Panc1 (cell line): ENCODE measurements around the gene NAP1L5. TPM values are rescaled to one million over a fixed set of nuclear protein-coding genes. Genes with fewer than 3 reads are reported as not detected.

Source experiments
- ATAC-seq: fragments of 200-7000 bp; cut with Tn5 transposase; 2 replicates; pipeline ENCODE4 v1.9.1; 2020; ENCODE audit warnings: mild to moderate bottlenecking, moderate library complexity
- BruUV-seq: library from RNA; stranded (reverse); fragments of 400-500 nt; replicated peaks from 2 replicates; lab custom pipeline; 2021; lab: Mats Ljungman, UMichigan
- CTCF ChIA-PET: fragments of 300-600 bp; sonication (Branson Sonifier 250); formaldehyde crosslinking; loops from one replicate; lab custom pipeline; 2022; ENCODE audit warnings: antibody characterized with exemption; lab: Charles Lee
- POLR2A ChIA-PET: fragments of 300-600 bp; sonication (Branson Sonifier 250); formaldehyde crosslinking; loops from one replicate; lab custom pipeline; 2022; ENCODE audit warnings: antibody characterized with exemption; lab: Charles Lee
- DNase-seq: peaks from one replicate; pipeline ENCODE4 v3.0.0-alpha.2; 2010; ENCODE audit warnings: low read depth, low spot score
- H3K27ac ChIP-seq: 2 replicates; pipeline ENCODE4 v1.5.1; 2011; ENCODE audit warnings: mild to moderate bottlenecking, low read length, inconsistent platforms
- H3K27me3 ChIP-seq: fragments of 200-500 bp; sonication (Bioruptor generic); 2 replicates; pipeline ENCODE4 v1.6.0; 2014; ENCODE audit warnings: low read length, inconsistent platforms; ENCODE audit not compliant: control insufficient read depth, insufficient read depth
- H3K36me3 ChIP-seq: fragments of 200-500 bp; sonication (Bioruptor generic); 2 replicates; pipeline ENCODE4 v1.5.1; 2014; ENCODE audit warnings: inconsistent platforms, mild to moderate bottlenecking, low read length, moderate library complexity; ENCODE audit not compliant: control insufficient read depth, insufficient read depth
- H3K4me1 ChIP-seq: 2 replicates; pipeline ENCODE4 v1.5.1; 2011; ENCODE audit warnings: inconsistent platforms, mild to moderate bottlenecking, low read length, moderate library complexity; ENCODE audit not compliant: control insufficient read depth, insufficient read depth
- H3K4me3 ChIP-seq, 2 experiments: 2 replicates each; pipeline ENCODE4 v1.5.1; 2011 to 2012; ENCODE audit warnings: low read depth in 2 of 2, low read length in 2 of 2, mild to moderate bottlenecking in 2 of 2, inconsistent platforms in 1 of 2, moderate library complexity in 1 of 2
- H3K9me3 ChIP-seq: fragments of 200-500 bp; sonication (Bioruptor generic); 2 replicates; pipeline ENCODE4 v1.5.1; 2014; ENCODE audit warnings: low read depth, mild to moderate bottlenecking, inconsistent platforms, low read length, moderate library complexity; ENCODE audit not compliant: control insufficient read depth, insufficient read depth
- CTCF ChIP-seq: fragments of 450-650 bp; IDR thresholded peaks from 2 replicates; pipeline ENCODE4 v1.5.1; 2017; ENCODE audit warnings: mild to moderate bottlenecking
- POLR2AphosphoS5 ChIP-seq: IDR thresholded peaks from 2 replicates; pipeline ENCODE4 v1.6.1; 2012; ENCODE audit warnings: mild to moderate bottlenecking, low read depth, low read length, moderate library complexity
- REST ChIP-seq, 2 experiments: IDR thresholded peaks; 2 replicates each; pipeline ENCODE4 v1.6.1; 2011 to 2012; ENCODE audit warnings: low read depth in 2 of 2, control low read depth in 1 of 2, low read length in 1 of 2, mild to moderate bottlenecking in 1 of 2, moderate library complexity in 1 of 2; ENCODE audit not compliant: insufficient read depth in 1 of 2
- SIN3A ChIP-seq: IDR thresholded peaks from 2 replicates; pipeline ENCODE4 v1.6.1; 2012; ENCODE audit warnings: low read depth, mild to moderate bottlenecking, low read length, moderate library complexity, borderline replicate concordance; ENCODE audit not compliant: insufficient read depth
- TCF7L2 ChIP-seq: IDR thresholded peaks from 2 replicates; pipeline ENCODE4 v1.6.1; 2011; ENCODE audit warnings: mild to moderate bottlenecking, low read depth, low read length, inconsistent platforms
- in situ Hi-C: cut with HindIII; loops from 2 replicates; pipeline ENCODE4 v1.10.0; 2016; ENCODE audit warnings: low sequenced_read_pairs, low pct_unique_long_range_greater_than_20kb
- intact Hi-C: fragments of 100-400 bp; cut with micrococcal nuclease; formaldehyde crosslinking; loops from one replicate; pipeline ENCODE4 v1.10.0; 2022; ENCODE audit not compliant: unreplicated experiment
- total RNA-seq: library from RNA; stranded (reverse); gene quantifications from one replicate; pipeline ENCODE4 v1.2.1, GENCODE V29; 2021; ENCODE audit not compliant: unreplicated experiment

The NAP1L5 gene
- total RNA-seq, 1 experiment from 2014 or later, result 0.67 TPM

- Histone ChIP-seq H3K36me3 (no peaks in the 10 kb centered on the region), H3K27me3 (no peaks in the 10 kb centered on the region), H3K27ac (no peak overlapping the region), H3K9me3 (no peaks in the 10 kb centered on the region), H3K4me1 (no peaks in the 10 kb centered on the region), H3K4me3 (no peak overlapping the region)
- in situ Hi-C loops (no loop called here), intact Hi-C loops (no loop called here)
- BruUV-seq, result no TSS peak
- POLR2A ChIA-PET, result no interaction called here
- CTCF ChIA-PET, result interaction anchor here (0.6 to 1.0 kb wide), 2 partner anchors 10 to 118 kb away, joined by 3 to 4 read pairs; no protein-coding TSS in a partner anchor
- no peak for TF ChIP-seq TCF7L2
- TF ChIP-seq CTCF, result peak; percentile 67
- no peak for TF ChIP-seq REST (IDR thresholded peaks at IDR 0.05; ENCODE audit: insufficient read depth in 1 of 2, low read depth in 2 of 2, low read length in 1 of 2)
- TF ChIP-seq POLR2AphosphoS5, result no peak
- DNase-seq, result no peak
- ATAC-seq, result peak; percentile 70; the same call in 1 of the 2 replicates
These were observed 24.6 kb downstream of the NAP1L5 start for GRCh38 chr4:88672987-88673386.

GRCh38 chr4:88661739-88662138 is 35.9 kb downstream of the NAP1L5 start:
- POLR2A ChIA-PET, result no interaction called here
- H3K27me3 ChIP-seq, result no peaks in the 10 kb centered on the region
- H3K4me3 ChIP-seq, result no peak overlapping the region
- H3K27ac ChIP-seq, result no peak overlapping the region
- intact Hi-C loops (no loop called here), in situ Hi-C loops (no loop called here)
- CTCF ChIA-PET, result interaction anchor here (0.5 kb wide), 1 partner anchor 109 kb away, joined by 3 read pairs; no protein-coding TSS in a partner anchor
- no peak for TF ChIP-seq SIN3A
- no peak for TF ChIP-seq TCF7L2
- no peak for TF ChIP-seq REST (IDR thresholded peaks at IDR 0.05; ENCODE audit: insufficient read depth in 1 of 2, low read depth in 2 of 2, low read length in 1 of 2)
- TF ChIP-seq CTCF, result no peak
- TF ChIP-seq POLR2AphosphoS5, result no peak
- ATAC-seq, result no peak
- H3K9me3 ChIP-seq, result no peaks in the 10 kb centered on the region
- H3K4me1 ChIP-seq, result no peaks in the 10 kb centered on the region
- BruUV-seq, result no TSS peak
- H3K36me3 ChIP-seq, result no peaks in the 10 kb centered on the region
- no peak for DNase-seq
